Right cardiac atrium (tissue), 5 donors: Measurements from ENCODE around the gene GNAI1. TPM values are rescaled to one million over a fixed set of nuclear protein-coding genes. Genes with fewer than 3 reads are reported as not detected.

ENCODE experiments used
- ATAC-seq, 2 donors: fragments of 200-7000 bp; cut with Tn5 transposase; one replicate each; pipeline versions ENCODE4 v1.8.0 to v1.9.1; 2020; ENCODE audit warnings: moderate library complexity in 2 of 2, mild to moderate bottlenecking in 1 of 2
- DNase-seq, 3 donors: peaks; one replicate each; pipeline ENCODE4 v3.0.0-alpha.2; 2020
- H3K27ac ChIP-seq: one replicate; pipeline ENCODE4 v1.5.1; 2013; ENCODE audit warnings: mild to moderate bottlenecking, low read length, control low read depth, moderate library complexity
- H3K27me3 ChIP-seq: one replicate; pipeline ENCODE4 v1.6.1; 2013; ENCODE audit not compliant: control insufficient read depth, insufficient read depth
- H3K4me1 ChIP-seq: one replicate; pipeline ENCODE4 v1.6.1; 2013; ENCODE audit warnings: low read length; ENCODE audit not compliant: control insufficient read depth, insufficient read depth
- H3K4me3 ChIP-seq: one replicate; pipeline ENCODE4 v1.5.1; 2013; ENCODE audit warnings: low read length, control low read depth
- H3K9me3 ChIP-seq: one replicate; pipeline ENCODE4 v1.6.1; 2013; ENCODE audit warnings: low read length; ENCODE audit not compliant: control insufficient read depth
- WGBS: extraction: QIAGEN DNeasy Blood & Tissue Kit; methylation state at CpG from one replicate; pipeline ENCODE4 v1.1.7; 2013; 5-methylcytosine and 5-hydroxymethylcytosine counted together
- intact Hi-C, 4 donors: fragments of 100-400 bp; cut with DNase I; formaldehyde crosslinking; loops; one replicate each; pipeline versions ENCODE4 v1.11.0 to v1.14.0; 2022 to 2023
- polyA plus RNA-seq: library from polyadenylated mRNA; stranded (reverse); fragments of 200-250 nt; gene quantifications from one replicate; pipeline ENCODE4 v1.2.3, GENCODE V29; 2013
- total RNA-seq, 4 donors: library from RNA; stranded (reverse); fragmentation: NEBNext Ultra II Directional; extraction: Animal tissue kit (Norgen Biotek cat#: 25700); gene quantifications; one replicate each; pipeline ENCODE4 v1.2.1, GENCODE V29; 2021
- donor health status: healthy with polysubstance abuse.
- donor health status: DM: no; HTN: yes; CAD: no.
- donor health status: DM: no; HTN: no; CAD: no.
- donor health status: DM: no; HTN: yes; CAD: no; lungs with severe emphysema.
- donor health status: DM: yes; HTN: yes; CAD: no.

GNAI1 gene
- total and polyA plus RNA-seq, 5 donors = 7.5 to 10.2 (median 9.0) TPM

GRCh38 chr7:80186721-80187120, 52.1 kb downstream of the GNAI1 start:
- ATAC-seq = no peak

GRCh38 chr7:80187279-80187678, 52.6 kb downstream of the GNAI1 start:
- H3K4me1 ChIP-seq = peaks cover 3% of the 10 kb centered on the region
- WGBS = 75% methylated on average over 1 of the region's 1 CpG
- H3K9me3 ChIP-seq = no peaks in the 10 kb centered on the region
- no peak overlapping the region for H3K27ac ChIP-seq
- intact Hi-C loops = no loop called here
- H3K4me3 ChIP-seq = no peak overlapping the region
- no peaks in the 10 kb centered on the region for H3K27me3 ChIP-seq
- ATAC-seq = no peak
- DNase-seq = no peak

More at GRCh38 chr7:80186721-80187120, 52.1 kb downstream of the GNAI1 start:
- Histone ChIP-seq H3K27me3 (no peaks in the 10 kb centered on the region), H3K4me1 (peaks cover 3% of the 10 kb centered on the region), H3K4me3 (no peak overlapping the region), H3K9me3 (no peaks in the 10 kb centered on the region), H3K27ac (no peak overlapping the region)
- intact Hi-C loops = no loop called here
- no peak for DNase-seq

GRCh38 chr7:80187727-80188126, 53.1 kb downstream of the GNAI1 start:
- Histone ChIP-seq H3K4me1 (peaks cover 3% of the 10 kb centered on the region), H3K27ac (no peak overlapping the region), H3K27me3 (no peaks in the 10 kb centered on the region), H3K9me3 (no peaks in the 10 kb centered on the region), H3K4me3 (no peak overlapping the region)
- ATAC-seq = no peak
- intact Hi-C loops = no loop called here
- no peak for DNase-seq

- no peaks in the 10 kb centered on the region for H3K9me3 ChIP-seq
- H3K27ac ChIP-seq = no peak overlapping the region
- WGBS = 58% methylated on average over 4 of the region's 4 CpGs
- intact Hi-C loops = no loop called here
- DNase-seq (no peak), ATAC-seq (no peak)
- no peak overlapping the region for H3K4me3 ChIP-seq
- H3K27me3 ChIP-seq = no peaks in the 10 kb centered on the region
- H3K4me1 ChIP-seq = peaks cover 3% of the 10 kb centered on the region
Observed at GRCh38 chr7:80189638-80190037, 55.0 kb downstream of the GNAI1 start.

GRCh38 chr7:80197627-80198026, 63.0 kb downstream of the GNAI1 start:
- Histone ChIP-seq H3K4me1 (no peaks in the 10 kb centered on the region), H3K4me3 (no peak overlapping the region), H3K27me3 (no peaks in the 10 kb centered on the region), H3K9me3 (no peaks in the 10 kb centered on the region), H3K27ac (no peak overlapping the region)
- WGBS = 89% methylated on average over 2 of the region's 2 CpGs
- no peak for DNase-seq
- ATAC-seq = no peak
- intact Hi-C loops = no loop called here

- no peak overlapping the region for H3K27ac ChIP-seq
- no peak overlapping the region for H3K4me3 ChIP-seq
- no peaks in the 10 kb centered on the region for H3K9me3 ChIP-seq
- 69% methylated on average over 5 of the region's 5 CpGs for WGBS
- DNase-seq (no peak), ATAC-seq (no peak)
- no peaks in the 10 kb centered on the region for H3K4me1 ChIP-seq
- intact Hi-C loops = no loop called here
- H3K27me3 ChIP-seq = no peaks in the 10 kb centered on the region
Observed at GRCh38 chr7:80199051-80199450, 64.4 kb downstream of the GNAI1 start.

GRCh38 chr7:80204454-80204853, 69.8 kb downstream of the GNAI1 start:
- Histone ChIP-seq H3K4me1 (no peaks in the 10 kb centered on the region), H3K9me3 (no peaks in the 10 kb centered on the region), H3K4me3 (no peak overlapping the region), H3K27me3 (no peaks in the 10 kb centered on the region), H3K27ac (no peak overlapping the region)
- WGBS = 54% methylated on average over 3 of the region's 3 CpGs
- no peak for ATAC-seq
- no peak for DNase-seq
- intact Hi-C loops = no loop called here

GRCh38 chr7:80204919-80205318, 70.3 kb downstream of the GNAI1 start:
- no peak for ATAC-seq
- intact Hi-C loops = no loop called here

GRCh38 chr7:80206763-80207162, 72.1 kb downstream of the GNAI1 start:
- DNase-seq (no peak), ATAC-seq (no peak)
- Histone ChIP-seq H3K27ac (no peak overlapping the region), H3K27me3 (no peaks in the 10 kb centered on the region), H3K4me1 (no peaks in the 10 kb centered on the region), H3K9me3 (no peaks in the 10 kb centered on the region), H3K4me3 (no peak overlapping the region)
- 95% methylated on average over 2 of the region's 2 CpGs for WGBS
- intact Hi-C loops = no loop called here

More at GRCh38 chr7:80204919-80205318, 70.3 kb downstream of the GNAI1 start:
- H3K27ac ChIP-seq = no peak overlapping the region
- no peaks in the 10 kb centered on the region for H3K27me3 ChIP-seq
- H3K4me3 ChIP-seq = no peak overlapping the region
- DNase-seq = no peak
- 80% methylated on average over 1 of the region's 1 CpG for WGBS
- no peaks in the 10 kb centered on the region for H3K4me1 ChIP-seq
- H3K9me3 ChIP-seq = no peaks in the 10 kb centered on the region

- WGBS = 54% methylated on average over 2 of the region's 2 CpGs
- intact Hi-C loops = no loop called here
- Histone ChIP-seq H3K4me1 (no peaks in the 10 kb centered on the region), H3K27me3 (no peaks in the 10 kb centered on the region), H3K4me3 (no peak overlapping the region), H3K9me3 (no peaks in the 10 kb centered on the region), H3K27ac (no peak overlapping the region)
- no peak for ATAC-seq
- no peak for DNase-seq
Observed at GRCh38 chr7:80207501-80207900, 72.9 kb downstream of the GNAI1 start.

- intact Hi-C loops = no loop called here
- H3K27ac ChIP-seq = no peak overlapping the region
- no peaks in the 10 kb centered on the region for H3K9me3 ChIP-seq
- ATAC-seq (no peak), DNase-seq (no peak)
- WGBS = 75% methylated on average over 2 of the region's 2 CpGs
- no peaks in the 10 kb centered on the region for H3K4me1 ChIP-seq
- no peaks in the 10 kb centered on the region for H3K27me3 ChIP-seq
- no peak overlapping the region for H3K4me3 ChIP-seq
Observed at GRCh38 chr7:80208700-80209099, 74.1 kb downstream of the GNAI1 start.

- Histone ChIP-seq H3K27me3 (no peaks in the 10 kb centered on the region), H3K9me3 (no peaks in the 10 kb centered on the region), H3K4me3 (no peak overlapping the region), H3K4me1 (no peaks in the 10 kb centered on the region), H3K27ac (no peak overlapping the region)
- WGBS = 75% methylated on average over 3 of the region's 3 CpGs
- ATAC-seq (no peak), DNase-seq (no peak)
- intact Hi-C loops = no loop called here
Observed at GRCh38 chr7:80210400-80210799, 75.8 kb downstream of the GNAI1 start.
